Activated T-helper 17 cell treated with anti-CD3 and anti-CD28 coated beads, Interleukin-2, amount 50 U/mL, for 72 hours (primary cell): ENCODE data around the gene TMEM44. TPM values are rescaled to one million over a fixed set of nuclear protein-coding genes. Genes with fewer than 3 reads are reported as not detected.
"Not testable (repeated sequence)": the region's sequence is repeated elsewhere in the genome, so short reads cannot be mapped to it uniquely, and the experiment has no call there.

Source experiments
- ATAC-seq: fragments of 150-1000 bp; cut with Tn5 transposase; replicated peaks from 2 replicates; pipeline ENCODE4 v1.10.0; 2021; ENCODE audit warnings: mild to moderate bottlenecking, moderate library complexity
- H3K27ac Mint-ChIP-seq: one replicate; pipeline ENCODE4 v1.8.0; 2022; ENCODE audit warnings: mixed read lengths
- H3K27me3 Mint-ChIP-seq: one replicate; pipeline ENCODE4 v1.8.0; 2022; ENCODE audit warnings: mixed read lengths
- H3K36me3 Mint-ChIP-seq: one replicate; pipeline ENCODE4 v1.8.0; 2022; ENCODE audit warnings: low read depth, mild to moderate bottlenecking, mixed read lengths
- H3K4me1 Mint-ChIP-seq: one replicate; pipeline ENCODE4 v1.8.0; 2022; ENCODE audit warnings: mixed read lengths
- H3K4me3 Mint-ChIP-seq: one replicate; pipeline ENCODE4 v1.8.0; 2022; ENCODE audit warnings: mild to moderate bottlenecking, mixed read lengths
- H3K9me3 Mint-ChIP-seq: one replicate; pipeline ENCODE4 v1.8.0; 2022; ENCODE audit warnings: mixed read lengths
- total RNA-seq, 2 donors: library from RNA; stranded (reverse); gene quantifications; one replicate each; pipeline ENCODE4 v1.2.3, GENCODE V29; 2022

Gene TMEM44
- total RNA-seq, 2 donors from 2014 or later = 6.6 to 11.1 TPM

GRCh38 chr3:194609601-194610000 lies 23.6 kb downstream of the TMEM44 start:
- Mint-ChIP-seq H3K27ac (no peak overlapping the region), H3K27me3 (no peaks in the 10 kb centered on the region), H3K4me1 (peaks cover 4% of the 10 kb centered on the region), H3K36me3 (no peaks in the 10 kb centered on the region), H3K4me3 (no peak overlapping the region), H3K9me3 (no peaks in the 10 kb centered on the region)
- no peak for ATAC-seq

- Mint-ChIP-seq H3K27me3 (no peaks in the 10 kb centered on the region), H3K9me3 (no peaks in the 10 kb centered on the region), H3K4me1 (peaks cover 4% of the 10 kb centered on the region), H3K36me3 (no peaks in the 10 kb centered on the region), H3K27ac (no peak overlapping the region), H3K4me3 (no peak overlapping the region)
- ATAC-seq = no peak
Observed at GRCh38 chr3:194608981-194609380, 24.2 kb downstream of the TMEM44 start.

DNA sequence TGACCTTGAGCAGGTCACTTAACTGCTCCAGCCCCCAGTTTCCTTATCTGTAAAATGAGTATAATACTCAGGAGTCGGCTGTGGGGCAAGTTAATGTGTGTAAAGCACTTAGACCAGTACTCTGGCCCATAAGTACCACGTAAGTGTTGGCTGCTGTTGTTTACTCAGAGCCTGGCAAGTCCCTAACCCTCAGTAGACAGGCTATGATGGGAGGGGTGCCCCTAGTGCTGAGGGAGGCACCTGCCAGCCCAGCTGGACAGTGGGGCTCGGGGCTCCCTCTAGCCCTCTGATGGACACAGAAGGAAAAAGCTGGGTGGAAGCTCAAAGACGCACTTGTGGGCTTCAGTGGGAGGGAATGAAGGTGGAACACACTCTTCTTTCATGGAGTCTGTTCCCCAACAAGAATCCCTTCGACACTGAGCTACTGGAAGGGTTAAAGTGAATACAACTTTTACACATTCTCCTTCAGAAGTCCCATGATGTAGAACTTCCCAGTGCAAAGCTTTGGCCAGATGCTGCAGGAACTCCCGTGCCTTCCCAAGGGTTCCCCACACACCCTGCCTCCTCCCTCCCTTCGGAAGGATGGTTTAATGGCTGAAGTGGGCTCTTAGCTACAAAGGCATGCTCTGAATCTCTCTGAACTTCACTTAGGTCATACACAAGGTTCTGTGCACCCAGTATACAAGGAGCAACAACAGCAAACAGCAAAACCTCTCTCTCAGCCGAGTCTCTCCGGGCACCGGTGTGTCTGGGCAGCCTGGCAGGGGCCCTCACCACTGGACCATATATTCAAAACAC lies 25.4 kb downstream of the TMEM44 start:
- peaks cover 4% of the 10 kb centered on the region for H3K4me1 Mint-ChIP-seq
- H3K27me3 Mint-ChIP-seq = no peaks in the 10 kb centered on the region
- H3K9me3 Mint-ChIP-seq = no peaks in the 10 kb centered on the region
- H3K36me3 Mint-ChIP-seq = no peaks in the 10 kb centered on the region
- no peak overlapping the region for H3K4me3 Mint-ChIP-seq
- no peak overlapping the region for H3K27ac Mint-ChIP-seq
- no peak for ATAC-seq

GRCh38 chr3:194606941-194607340 lies 26.3 kb downstream of the TMEM44 start:
- Mint-ChIP-seq H3K4me3 (no peak overlapping the region), H3K36me3 (no peaks in the 10 kb centered on the region), H3K9me3 (no peaks in the 10 kb centered on the region), H3K27ac (no peak overlapping the region), H3K4me1 (no peaks in the 10 kb centered on the region), H3K27me3 (no peaks in the 10 kb centered on the region)
- no peak for ATAC-seq

DNA sequence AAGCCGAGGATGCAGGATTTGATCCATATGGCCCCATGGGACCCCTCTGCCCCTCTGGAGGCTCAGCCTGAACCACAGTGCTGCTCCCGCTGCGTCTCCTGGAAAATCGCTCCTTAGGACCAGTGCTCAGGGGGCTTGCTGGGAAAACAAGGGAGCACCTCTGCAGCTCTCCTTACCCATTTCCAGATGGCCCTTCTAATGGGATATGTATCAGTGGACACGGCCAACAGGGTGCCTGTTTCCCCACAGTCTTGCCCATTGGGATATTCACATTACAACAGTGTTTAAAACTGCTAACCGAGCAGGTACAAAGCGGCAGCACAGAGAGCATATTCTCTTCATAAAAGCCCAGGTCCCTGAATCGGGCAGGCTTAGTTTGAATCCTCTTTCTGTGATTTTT lies 27.1 kb downstream of the TMEM44 start:
- H3K4me3 Mint-ChIP-seq = no peak overlapping the region
- H3K27ac Mint-ChIP-seq = no peak overlapping the region
- H3K4me1 Mint-ChIP-seq = no peaks in the 10 kb centered on the region
- no peak for ATAC-seq
- H3K27me3 Mint-ChIP-seq = no peaks in the 10 kb centered on the region
- H3K9me3 Mint-ChIP-seq = no peaks in the 10 kb centered on the region
- H3K36me3 Mint-ChIP-seq = no peaks in the 10 kb centered on the region

DNA sequence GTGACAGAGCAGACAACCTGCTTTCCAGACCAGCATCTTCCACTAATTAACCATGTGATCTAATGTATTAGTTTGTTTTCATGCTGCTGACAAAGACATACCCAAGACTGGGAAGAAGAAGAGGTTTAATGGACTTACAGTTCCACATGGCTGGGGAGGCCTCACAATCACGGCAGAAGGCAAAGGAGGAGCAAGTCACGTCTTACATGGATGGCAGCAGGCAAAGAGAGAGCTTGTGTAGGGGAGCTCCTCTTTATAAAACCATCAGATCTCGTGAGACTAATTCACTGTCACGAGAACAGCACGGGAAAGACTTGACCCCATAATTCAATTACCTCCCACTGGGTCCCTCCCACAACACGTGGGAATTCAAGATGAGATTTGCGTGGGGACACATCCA lies 27.9 kb downstream of the TMEM44 start:
- not testable (repeated sequence) for H3K27me3 Mint-ChIP-seq, H3K4me3 Mint-ChIP-seq, H3K27ac Mint-ChIP-seq, ATAC-seq, H3K9me3 Mint-ChIP-seq, H3K36me3 Mint-ChIP-seq, H3K4me1 Mint-ChIP-seq

DNA sequence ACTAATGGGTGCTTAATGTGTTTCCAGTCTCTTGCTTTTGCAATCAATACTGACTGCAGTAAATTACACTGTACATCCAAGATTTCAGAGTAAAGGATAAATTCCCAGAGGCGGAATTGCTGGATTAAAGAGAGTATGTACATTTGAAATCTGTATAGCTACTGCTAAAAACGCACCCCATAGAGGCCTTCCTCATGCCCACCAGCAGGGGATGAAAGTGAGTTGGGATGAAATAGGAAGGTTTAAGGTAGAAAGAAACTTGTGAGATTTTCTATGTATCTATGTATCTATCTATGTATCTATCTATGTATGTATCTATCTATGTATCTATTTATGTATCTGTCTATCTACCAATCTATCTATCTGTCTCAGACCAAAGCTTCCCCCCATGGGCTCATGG lies 28.4 kb downstream of the TMEM44 start:
- Mint-ChIP-seq H3K36me3 (no peaks in the 10 kb centered on the region), H3K27ac (no peak overlapping the region), H3K4me1 (no peaks in the 10 kb centered on the region), H3K4me3 (no peak overlapping the region), H3K9me3 (no peaks in the 10 kb centered on the region), H3K27me3 (no peaks in the 10 kb centered on the region)
- no peak for ATAC-seq

GRCh38 chr3:194604126-194604525 lies 29.1 kb downstream of the TMEM44 start:
- ATAC-seq = no peak
- Mint-ChIP-seq H3K4me3 (no peak overlapping the region), H3K4me1 (no peaks in the 10 kb centered on the region), H3K27me3 (no peaks in the 10 kb centered on the region), H3K27ac (no peak overlapping the region), H3K36me3 (no peaks in the 10 kb centered on the region), H3K9me3 (no peaks in the 10 kb centered on the region)

DNA sequence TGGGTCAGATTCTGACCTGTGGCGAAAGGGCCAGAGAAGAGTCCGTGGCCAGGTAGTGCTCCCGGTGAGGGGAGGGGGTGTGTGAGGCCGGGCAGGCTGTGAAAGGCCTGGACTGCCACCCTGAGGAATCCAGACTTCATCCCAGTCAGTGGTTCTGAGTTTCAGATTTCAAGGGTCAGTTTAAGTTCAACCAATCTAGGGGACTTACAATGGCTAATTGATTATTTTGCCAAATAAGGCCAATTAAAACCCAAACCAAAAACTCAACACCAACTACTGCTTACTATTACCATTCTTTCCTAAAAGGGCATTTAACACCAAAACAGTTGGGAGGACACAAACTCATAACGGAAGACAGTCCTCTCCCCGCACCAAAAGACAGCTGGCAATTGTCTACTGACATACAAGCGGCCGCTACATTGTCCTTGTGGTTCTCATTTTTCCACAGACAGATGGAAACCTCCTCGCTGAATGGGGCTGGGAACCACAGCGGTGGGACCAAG lies 30.5 kb downstream of the TMEM44 start:
- H3K36me3 Mint-ChIP-seq = no peaks in the 10 kb centered on the region
- ATAC-seq = no peak
- no peak overlapping the region for H3K27ac Mint-ChIP-seq
- no peaks in the 10 kb centered on the region for H3K27me3 Mint-ChIP-seq
- no peaks in the 10 kb centered on the region for H3K9me3 Mint-ChIP-seq
- H3K4me3 Mint-ChIP-seq = no peak overlapping the region
- H3K4me1 Mint-ChIP-seq = no peaks in the 10 kb centered on the region

DNA sequence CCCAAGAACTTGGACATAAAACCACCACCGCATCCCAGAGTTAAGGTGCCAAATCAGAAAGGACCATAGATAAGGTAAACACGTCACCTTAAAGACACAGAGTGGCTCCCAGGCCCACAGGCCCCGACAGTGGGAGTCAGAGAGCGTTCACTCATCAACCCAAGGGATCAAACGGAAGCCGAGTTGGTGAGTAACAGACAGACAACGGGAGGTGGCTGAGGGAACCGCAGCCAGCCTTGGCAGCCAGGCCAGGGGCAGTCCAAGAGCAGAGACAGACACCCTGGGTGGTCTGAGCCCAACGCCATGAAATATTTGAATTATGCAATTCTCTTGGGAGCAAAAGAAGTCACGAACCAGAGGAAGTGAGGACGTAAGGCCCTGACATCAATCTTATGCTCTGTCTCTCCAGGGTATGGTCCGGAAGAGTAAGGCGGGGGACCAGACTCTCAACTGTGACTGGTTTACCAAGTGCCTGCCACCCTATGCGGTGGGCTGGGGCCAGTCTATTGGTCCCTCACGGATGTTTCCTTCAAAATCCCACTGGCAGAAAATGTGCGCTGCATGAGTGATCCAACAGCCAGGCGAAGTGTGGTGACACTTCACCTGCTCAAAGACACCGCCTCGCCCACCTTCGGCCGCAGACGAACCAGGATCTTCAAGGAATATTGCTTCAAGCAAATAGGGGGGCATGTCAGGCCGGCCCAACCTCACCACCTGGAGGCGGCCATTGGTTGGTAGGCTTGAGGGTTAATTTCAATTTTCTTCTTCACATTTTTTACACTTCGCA lies 34.3 kb downstream of the TMEM44 start:
- no peak overlapping the region for H3K27ac Mint-ChIP-seq
- no peak for ATAC-seq
- no peaks in the 10 kb centered on the region for H3K27me3 Mint-ChIP-seq
- no peak overlapping the region for H3K4me3 Mint-ChIP-seq
- no peaks in the 10 kb centered on the region for H3K4me1 Mint-ChIP-seq
- H3K36me3 Mint-ChIP-seq = no peaks in the 10 kb centered on the region
- no peaks in the 10 kb centered on the region for H3K9me3 Mint-ChIP-seq

- no peaks in the 10 kb centered on the region for H3K4me1 Mint-ChIP-seq
- H3K27ac Mint-ChIP-seq = no peak overlapping the region
- no peaks in the 10 kb centered on the region for H3K9me3 Mint-ChIP-seq
- no peak overlapping the region for H3K4me3 Mint-ChIP-seq
- no peak for ATAC-seq
- no peaks in the 10 kb centered on the region for H3K36me3 Mint-ChIP-seq
- H3K27me3 Mint-ChIP-seq = no peaks in the 10 kb centered on the region
Observed at GRCh38 chr3:194596906-194597305, 36.3 kb downstream of the TMEM44 start.

DNA sequence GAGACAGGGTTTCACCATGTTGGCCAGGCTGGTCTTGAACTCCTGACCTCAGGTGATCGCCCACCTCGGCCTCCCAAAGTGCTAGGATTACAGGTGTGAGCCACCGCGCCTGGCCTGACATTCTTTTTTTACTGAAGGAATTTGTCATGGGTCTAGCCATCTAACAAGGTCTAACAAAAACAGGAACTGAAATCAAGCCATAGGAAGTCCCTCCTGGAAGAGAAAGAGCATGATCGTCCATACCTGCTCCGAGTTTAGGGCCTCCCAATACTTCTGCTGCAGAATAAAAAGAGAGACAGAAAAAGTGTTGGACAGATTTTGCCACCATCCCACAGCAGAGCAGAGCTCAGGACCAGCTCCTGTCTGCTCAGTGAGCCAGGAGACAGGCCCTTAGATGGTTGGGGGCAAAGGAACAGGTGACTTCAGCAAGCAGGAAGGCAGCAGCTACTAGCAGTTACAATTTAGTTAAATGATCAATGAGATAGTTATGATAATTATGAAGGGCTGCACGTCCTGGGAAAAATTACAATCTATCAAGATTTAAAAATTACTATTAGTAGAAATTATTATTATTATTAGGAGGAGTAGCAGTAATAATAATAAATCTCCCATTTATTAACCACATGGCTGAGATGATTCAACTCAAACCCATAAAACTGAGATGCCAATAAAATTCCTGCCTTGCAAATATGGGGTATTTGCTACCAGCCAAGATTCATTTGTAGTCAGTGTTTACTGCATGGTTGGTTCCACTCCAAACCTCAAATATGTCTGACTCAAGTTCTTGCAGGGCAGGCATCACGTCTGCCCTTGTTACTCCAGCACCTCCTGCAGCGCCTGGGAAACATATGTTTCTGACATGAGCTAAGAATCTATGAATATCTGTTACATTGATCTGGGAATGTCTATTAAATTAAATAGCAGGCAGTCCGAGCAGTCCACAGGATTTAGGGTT lies 40.1 kb downstream of the TMEM44 start:
- no peaks in the 10 kb centered on the region for H3K9me3 Mint-ChIP-seq
- H3K27ac Mint-ChIP-seq = no peak overlapping the region
- no peaks in the 10 kb centered on the region for H3K4me1 Mint-ChIP-seq
- no peak for ATAC-seq
- no peak overlapping the region for H3K4me3 Mint-ChIP-seq
- H3K36me3 Mint-ChIP-seq = no peaks in the 10 kb centered on the region
- H3K27me3 Mint-ChIP-seq = no peaks in the 10 kb centered on the region

- Mint-ChIP-seq H3K27me3 (no peaks in the 10 kb centered on the region), H3K9me3 (no peaks in the 10 kb centered on the region), H3K27ac (peak overlapping the region; percentile 28), H3K4me1 (peaks cover 33% of the 10 kb centered on the region), H3K4me3 (no peak overlapping the region), H3K36me3 (peaks cover 20% of the 10 kb centered on the region)
- ATAC-seq = no peak
Observed at GRCh38 chr3:194588741-194589140, 44.5 kb downstream of the TMEM44 start.

GRCh38 chr3:194588236-194588635 lies 45.0 kb downstream of the TMEM44 start:
- H3K27me3 Mint-ChIP-seq = no peaks in the 10 kb centered on the region
- no peak for ATAC-seq
- peaks cover 33% of the 10 kb centered on the region for H3K4me1 Mint-ChIP-seq
- peaks cover 20% of the 10 kb centered on the region for H3K36me3 Mint-ChIP-seq
- H3K9me3 Mint-ChIP-seq = no peaks in the 10 kb centered on the region
- H3K27ac Mint-ChIP-seq = peak overlapping the region; percentile 28
- H3K4me3 Mint-ChIP-seq = no peak overlapping the region
